NCI-H510A treated with DMSO at 0.1 percent for 48 hours (cell line): Measurements from ENCODE around the gene HAVCR1.
"Not testable (repeated sequence)": the region's sequence is repeated elsewhere in the genome, so short reads cannot be mapped to it uniquely, and the experiment has no call there.

Source experiments
- DNase-seq: peaks from one replicate; lab custom pipeline; 2025; lab: John Stamatoyannopoulos, UW

The HAVCR1 gene

GRCh38 chr5:157049605-157050004 lies 9.3 kb downstream of the HAVCR1 start:
- DNase-seq: no peak

DNA sequence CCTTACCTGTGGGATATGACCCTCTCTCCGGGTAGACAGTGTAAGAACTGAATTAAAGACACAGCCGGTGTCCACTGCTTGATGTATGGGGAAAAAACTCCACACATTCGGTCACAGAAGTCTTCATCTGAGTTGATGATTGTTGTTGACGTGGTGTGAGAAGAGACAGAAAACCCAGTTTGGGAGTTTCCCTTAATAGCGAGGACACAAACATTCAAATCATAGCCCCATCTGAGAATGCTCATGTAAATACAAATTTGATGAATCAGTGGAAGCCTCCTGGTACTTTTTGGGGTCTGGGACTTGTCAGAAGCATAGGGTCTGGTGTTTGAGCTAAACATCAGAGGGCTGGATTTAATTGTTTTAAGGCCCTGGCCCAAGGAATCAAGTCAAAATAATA lies 11.0 kb downstream of the HAVCR1 start:
- no peak for DNase-seq

DNA sequence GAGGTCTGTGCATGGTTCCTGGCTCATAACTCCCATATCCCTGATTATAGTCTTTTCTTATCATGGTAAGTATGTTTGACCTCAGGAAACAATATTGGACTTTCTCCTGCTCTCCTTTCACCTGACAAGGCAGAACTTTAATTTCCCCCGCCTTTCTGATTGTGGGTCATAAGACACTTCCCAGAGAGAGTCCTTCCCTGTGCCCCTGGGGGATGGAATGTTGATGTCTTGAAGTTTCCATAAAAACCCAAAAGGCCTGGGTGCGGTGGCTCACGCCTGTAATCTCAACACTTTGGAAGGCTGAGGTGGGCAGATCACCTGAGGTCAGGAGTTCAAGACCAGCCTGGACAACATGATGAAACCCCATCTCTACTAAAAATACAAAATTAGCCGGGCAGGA lies 11.9 kb downstream of the HAVCR1 start:
- not testable (repeated sequence) for DNase-seq

DNA sequence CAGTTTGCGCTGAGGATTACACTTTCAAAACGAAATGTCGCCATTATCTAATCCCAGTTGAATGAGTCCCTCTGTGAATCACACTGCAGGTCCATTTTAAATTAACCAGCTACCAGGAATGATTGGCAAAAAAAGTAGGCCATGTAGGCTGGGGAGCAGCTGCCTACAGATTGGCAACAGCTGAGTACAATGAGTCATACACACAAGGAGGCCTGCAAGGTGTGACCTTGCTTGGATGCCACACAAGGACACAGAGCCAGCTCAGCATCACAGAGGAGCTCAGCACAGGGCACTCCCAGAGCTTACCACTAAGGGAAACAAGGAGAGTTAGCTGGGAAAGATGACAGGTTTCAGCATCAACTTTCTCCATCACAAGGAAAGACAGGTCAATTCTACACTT lies 12.9 kb downstream of the HAVCR1 start:
- DNase-seq: no peak

- DNase-seq: no peak
Measured at GRCh38 chr5:157045601-157046000, 13.3 kb downstream of the HAVCR1 start.

GRCh38 chr5:157038568-157039187 lies 20.2 kb downstream of the HAVCR1 start:
- no peak for DNase-seq

DNA sequence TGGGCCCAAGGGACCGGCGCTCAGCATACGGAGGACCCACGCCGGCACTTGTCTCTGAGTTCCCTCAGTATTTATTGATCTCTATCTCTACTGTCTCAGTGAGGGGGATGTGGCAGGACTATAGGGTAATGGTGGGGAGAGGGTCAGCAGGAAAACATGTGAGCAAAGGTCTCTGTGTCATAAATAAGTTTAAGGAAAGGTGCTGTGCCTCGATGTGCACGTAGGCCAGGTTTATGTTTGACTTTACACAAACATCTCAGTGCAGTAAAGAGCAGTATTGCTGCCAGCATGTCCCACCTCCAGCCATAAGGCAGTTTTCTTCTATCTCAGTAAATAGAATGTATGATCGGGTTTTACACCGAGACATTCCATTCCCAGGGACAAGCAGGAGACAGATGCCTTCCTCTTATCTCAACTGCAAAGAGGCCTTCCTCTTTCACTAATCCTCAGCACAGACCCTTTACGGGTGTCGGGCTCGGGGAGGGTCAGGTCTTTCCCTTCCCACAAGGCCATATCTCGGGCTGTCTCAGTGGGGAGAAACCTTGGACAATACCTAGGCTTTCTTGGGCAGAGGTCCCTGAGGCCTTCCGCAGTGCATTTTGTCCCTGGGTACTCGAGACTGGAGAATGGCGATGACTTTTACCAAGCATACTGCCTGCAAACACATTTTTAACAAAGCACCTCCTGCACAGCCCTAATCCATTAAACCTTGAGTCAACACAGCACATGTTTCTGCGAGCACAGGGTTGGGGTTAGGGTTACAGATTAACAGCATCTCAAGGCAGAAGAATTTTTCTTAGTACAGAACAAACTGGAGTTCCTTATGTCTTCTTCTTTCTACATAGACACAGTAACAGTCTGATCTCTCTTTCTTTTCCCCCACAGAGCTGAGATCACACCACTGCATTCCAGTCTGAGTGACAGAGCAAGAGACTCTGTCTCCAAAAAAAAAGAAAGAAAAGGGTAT lies 24.5 kb downstream of the HAVCR1 start:
- not testable (repeated sequence) for DNase-seq

DNA sequence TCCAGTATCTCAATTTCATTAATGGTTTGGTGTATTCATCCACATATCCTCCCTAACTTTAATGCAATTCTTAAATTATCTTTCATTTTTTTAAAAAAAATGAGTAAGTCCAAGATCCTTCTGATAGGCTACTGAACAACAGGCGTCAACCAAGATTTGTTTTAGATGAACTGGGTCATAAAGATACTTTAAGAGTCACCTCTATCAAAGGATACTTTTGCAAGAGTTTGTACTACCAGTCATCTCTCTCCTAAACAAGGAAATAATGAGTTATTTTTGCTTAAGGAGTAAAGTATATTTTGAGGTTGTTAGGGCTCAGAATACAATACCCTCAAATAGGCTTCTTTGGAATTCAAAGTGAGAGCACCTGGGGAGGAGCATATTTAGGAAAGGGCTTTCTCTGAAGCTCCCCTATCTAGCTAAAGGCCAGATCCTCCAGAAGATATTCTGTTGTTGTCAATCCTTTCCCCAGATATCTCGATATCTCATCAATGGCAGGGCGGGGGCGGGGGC lies 25.8 kb downstream of the HAVCR1 start:
- DNase-seq: no peak

- DNase-seq: no peak
Measured at GRCh38 chr5:157030692-157031091, 28.2 kb downstream of the HAVCR1 start.

DNA sequence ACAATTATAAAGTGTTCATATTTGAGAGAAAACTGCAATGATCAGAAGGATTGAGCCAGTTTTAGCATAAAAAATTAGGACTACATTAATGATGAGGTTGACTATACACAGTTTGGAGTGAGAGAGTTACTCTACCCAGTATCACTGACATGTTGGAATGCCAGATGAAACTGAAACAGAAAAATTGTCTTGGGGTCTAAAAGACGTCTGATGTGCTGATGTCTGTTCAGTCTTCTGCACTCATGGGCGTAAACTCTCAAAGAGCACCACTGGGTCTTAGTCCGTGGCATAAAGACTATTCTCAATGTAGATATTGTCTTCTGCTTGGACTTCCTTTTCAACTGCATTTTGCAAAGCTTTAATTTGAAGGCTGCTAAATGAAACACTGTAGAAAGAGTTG lies 29.5 kb downstream of the HAVCR1 start:
- no peak for DNase-seq

- not testable (repeated sequence) for DNase-seq
Measured at GRCh38 chr5:157027663-157028062, 31.3 kb downstream of the HAVCR1 start.

DNA sequence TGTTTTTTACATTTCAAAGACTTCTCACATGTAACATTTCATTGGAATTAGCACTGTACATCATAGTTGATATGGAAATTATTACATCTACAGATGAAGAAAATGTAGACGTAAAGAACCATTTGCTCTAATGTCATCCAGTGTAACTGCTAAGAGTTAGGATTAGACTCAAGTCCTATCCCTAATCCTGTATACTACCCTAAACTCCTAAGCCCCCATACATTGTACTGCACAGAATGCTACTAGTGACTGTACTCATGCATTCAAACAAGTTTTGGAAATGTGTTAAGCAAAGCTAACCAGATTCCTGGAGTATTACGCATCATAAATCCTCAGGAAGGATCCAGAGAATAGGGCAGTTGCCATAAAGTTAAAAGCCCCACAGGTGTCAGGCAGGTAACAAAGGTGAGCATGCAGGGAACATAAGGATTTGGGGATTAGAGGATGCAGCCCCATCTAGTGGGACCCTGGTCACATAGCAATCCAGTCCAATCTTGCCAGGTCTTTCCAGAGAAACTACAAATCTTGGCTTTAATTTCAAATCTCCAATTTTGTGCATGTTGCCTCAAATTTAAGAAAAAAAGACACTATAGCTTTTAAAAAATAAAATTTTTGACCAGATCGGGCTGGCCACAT lies 32.0 kb downstream of the HAVCR1 start:
- DNase-seq: peak; percentile 23

GRCh38 chr5:157025093-157025698 lies 33.7 kb downstream of the HAVCR1 start:
- no peak for DNase-seq

- DNase-seq: no peak
Measured at GRCh38 chr5:157024208-157024959, 34.5 kb downstream of the HAVCR1 start.

DNA sequence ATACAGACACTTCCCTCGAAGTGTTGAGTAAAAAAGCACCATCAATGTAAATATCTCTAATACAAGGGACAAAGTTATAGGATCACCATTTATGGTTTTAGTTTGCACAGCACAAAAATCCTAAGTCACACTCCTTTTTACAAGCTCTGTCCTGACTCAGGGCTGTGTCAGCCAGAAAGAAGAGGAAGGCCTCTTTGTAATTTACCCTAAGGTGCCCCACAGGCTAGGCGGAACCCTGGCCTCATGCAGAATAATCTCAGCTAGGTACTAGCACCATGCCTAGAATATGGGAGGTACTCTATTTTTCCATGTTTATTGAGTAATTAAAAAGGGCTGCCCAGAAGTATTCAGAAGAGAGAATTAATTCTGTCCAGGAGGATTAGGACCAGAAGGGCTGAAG lies 36.9 kb downstream of the HAVCR1 start:
- no peak for DNase-seq

DNA sequence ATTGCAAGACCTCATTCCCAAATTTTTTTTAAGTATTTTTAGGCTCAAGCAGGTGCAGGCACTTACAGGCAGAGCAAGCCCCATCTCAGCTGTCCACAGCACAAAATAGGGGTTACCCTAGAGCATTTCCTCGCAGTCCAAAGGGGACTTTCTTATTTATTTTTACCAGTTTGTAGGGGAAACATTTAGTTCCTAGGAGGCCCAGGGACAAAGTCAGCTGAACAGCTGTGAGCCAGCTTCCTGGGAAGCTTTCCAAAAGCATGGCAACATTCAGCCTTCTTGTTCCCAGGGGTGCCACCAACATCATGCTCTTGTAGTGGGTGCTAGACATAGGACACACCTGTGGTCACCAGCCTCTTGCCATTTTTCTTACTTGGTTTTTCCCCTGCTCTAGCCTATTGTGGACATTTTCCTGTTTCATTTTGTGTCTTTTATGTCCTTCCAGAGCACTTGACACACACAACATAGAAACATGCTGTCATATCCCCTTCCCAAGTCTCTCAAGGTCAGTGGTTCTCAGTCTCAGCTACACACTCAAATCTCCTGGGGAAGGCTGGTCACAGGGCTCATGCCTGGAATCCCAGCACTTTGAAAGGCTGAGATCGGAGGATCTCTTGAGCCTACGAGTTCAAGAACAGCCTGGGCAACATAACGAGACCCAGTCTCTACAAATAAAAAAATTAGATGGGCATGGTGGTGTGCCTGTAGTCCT lies 38.2 kb downstream of the HAVCR1 start:
- DNase-seq: no peak

GRCh38 chr5:157020002-157020401 lies 38.9 kb downstream of the HAVCR1 start:
- no peak for DNase-seq

- DNase-seq: not testable (repeated sequence)
Measured at GRCh38 chr5:157014143-157014542, 44.8 kb downstream of the HAVCR1 start.

DNA sequence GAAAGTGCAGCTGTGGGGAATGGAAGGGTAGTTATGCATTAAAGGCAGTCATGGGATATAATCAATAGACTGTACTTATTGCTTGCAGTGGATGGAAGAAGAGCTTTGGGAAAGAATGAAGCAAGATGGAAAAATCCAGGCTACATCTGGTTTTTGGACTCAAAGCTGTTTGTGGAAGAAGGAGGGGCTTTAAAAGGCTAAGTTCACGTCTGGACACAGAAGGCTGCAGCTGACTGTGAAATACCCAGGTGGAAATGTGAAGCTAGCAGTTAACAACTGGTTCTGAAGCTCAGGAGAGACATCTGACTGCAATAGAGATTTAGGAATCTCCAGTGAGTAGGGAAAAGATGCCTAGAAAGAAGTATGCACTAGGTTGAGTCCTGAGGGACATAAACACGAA lies 52.7 kb downstream of the HAVCR1 start:
- DNase-seq: no peak

- DNase-seq: no peak
Measured at GRCh38 chr5:157004893-157005551, 53.9 kb downstream of the HAVCR1 start.
